ENCODE measurements around the gene TRPM3.

DNA sequence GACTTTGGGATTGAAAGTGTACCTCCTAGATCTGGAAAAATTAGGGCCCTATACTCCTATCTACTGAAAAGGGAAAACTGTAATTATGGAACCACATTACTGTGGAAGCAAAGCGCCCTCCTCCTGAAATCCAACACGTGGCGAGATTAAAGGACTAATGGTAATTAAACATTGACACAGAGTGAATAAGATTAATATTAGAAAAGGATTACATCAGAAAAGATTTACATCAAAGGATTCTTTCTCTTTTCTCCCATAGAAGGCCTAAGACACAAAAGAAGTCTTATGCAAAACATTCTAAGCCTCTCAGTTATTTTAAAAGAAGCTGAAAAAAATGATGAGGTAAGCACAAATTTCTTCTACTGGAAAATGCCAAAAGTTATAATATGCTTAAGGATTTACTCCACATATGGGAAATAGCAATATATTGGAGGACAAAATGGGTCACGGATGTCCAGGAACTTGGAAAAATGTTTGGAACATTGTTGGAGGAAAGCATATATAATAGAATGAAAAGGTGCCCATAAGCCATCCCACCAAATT, 227.8 kb downstream of the TRPM3 start:
- TF ChIP-seq POLR2A (IDR thresholded peaks at IDR 0.05) (no peak), CTCF (IDR thresholded peaks at IDR 0.05) (no peak)
